ENCODE measurements around the gene CEACAM6.
A peak's percentile ranks its signal among the peaks of the same experiment; 100 is the strongest.

CEACAM6 gene

DNA sequence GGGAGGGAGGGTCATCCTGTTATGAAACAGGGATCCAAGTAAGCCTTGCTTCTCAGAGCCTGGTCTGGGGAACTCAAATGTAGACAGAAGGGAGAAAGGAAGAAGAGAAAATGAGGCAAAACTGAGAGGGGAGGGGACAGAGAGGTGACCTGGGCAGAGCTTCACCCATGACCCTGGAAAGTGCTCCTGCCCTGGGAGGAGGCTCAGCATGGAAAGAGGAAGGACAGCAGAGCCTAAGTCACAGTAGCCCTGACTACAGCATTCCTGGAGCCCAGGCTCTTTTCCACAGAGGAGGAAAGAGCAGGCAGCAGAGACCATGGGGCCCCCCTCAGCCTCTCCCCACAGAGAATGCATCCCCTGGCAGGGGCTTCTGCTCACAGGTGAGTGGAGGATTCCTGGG lies 41.0 kb downstream of the CEACAM6 start, which contains the start of gene CEACAM3:
Gene CEACAM3 (plus strand): TSS at position 226 of the 400 bp plus-strand sequence. CDS start 91 bp downstream, at position 317.
- no peak for DNase-seq

DNA sequence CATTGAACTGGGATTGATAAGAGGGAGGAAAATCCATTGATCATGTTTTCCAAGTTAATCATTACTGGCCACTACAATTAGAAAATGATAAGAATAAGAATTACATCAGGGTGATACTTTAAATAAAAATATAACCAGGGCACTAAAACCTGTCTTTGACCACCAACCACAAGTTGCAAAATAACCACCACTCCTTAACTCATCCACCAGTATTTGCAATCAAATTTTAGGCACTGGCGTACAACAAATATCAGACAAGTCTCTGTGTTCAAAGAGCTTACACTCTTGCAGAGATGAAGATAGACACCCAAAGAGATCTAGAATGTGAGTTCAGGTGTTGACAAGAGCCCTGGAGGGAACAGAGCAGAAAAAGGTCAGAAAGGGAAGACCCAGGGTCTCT lies 41.6 kb downstream of the CEACAM6 start:
- DNase-seq: no peak

DNA sequence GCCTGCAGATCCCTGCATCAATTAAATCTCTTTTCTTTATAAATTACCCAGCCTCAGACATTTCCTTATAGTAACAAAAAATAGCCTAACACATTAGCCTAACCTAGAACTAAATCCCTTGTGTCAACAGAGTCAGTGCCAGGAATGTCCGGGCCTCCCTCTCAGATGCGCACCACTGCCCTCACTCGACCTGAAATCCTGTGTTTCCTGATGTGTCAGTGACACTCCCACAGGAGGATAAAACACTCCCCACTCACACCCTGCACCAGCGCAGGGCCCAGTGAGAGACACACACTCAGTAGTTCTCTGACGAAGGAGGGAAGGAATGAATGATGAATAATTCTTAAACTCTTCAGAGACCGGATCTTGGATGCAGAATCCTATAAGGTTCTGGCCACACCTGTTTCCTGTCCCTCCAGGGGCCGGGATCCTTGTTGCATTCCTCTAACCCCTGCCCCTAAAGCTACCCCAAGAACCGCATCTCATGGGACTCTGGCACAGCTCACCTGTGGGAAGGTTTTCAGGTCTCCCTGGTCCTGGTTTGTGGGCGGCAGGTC lies 44.2 kb downstream of the CEACAM6 start:
- DNase-seq: peak; percentile 11

DNA sequence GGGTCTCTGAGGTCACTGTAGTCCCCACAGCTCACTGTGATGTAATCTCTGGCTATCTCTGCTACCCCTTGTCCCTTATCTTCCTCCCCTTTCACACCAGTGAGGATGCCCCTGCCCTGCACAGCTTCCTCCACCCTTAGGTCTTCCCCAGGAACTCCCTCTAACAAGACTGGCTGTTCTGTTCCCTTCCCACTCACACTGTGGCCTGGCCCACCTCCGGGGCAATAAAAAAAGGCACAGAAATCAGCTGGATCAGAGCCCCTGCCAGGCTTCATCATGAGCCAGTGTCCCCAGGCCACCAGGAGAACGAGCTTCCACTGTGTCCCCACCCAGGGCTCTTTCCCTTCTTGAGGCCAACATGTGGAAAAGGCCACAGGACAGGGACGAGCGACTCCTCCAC lies 45.7 kb downstream of the CEACAM6 start:
- no peak for DNase-seq

DNA sequence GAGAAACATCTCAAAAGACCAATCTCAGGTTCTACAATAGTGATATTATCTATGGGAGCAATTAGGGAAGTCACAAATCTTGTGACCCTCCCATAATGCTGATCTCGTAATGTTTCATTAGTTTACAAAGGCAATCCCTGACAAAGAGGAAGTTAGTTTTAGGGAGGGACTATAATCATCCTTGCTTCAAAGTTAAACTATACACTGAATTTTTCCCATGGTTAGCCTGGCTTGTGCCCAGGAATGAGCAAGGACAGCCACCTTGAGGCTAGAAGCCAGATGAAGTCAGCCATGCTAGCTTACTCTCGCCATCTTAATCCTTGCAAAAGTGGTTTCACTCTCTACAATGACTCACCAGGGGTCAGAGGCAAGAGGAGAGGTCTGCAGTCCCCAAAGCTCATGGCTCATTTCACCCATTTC lies 46.5 kb downstream of the CEACAM6 start:
- DNase-seq: no peak

DNA sequence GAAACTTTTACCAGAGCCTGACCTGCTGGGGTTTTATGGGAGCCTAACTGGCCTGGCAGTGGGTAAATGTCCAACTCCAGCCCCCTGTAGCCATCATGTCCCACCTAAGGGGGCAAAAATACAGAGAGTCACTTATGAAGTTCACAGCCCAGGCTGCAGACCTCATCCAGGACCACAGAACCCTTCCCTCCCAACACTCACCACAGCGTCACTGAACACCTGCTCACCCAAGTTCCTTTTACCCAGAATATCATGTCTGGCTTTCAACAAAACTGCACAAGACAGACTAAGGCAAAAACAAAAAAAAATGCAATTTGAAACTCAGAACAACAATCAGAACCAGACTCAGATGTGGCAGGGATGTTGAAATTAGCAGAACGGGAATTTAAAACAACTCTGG lies 47.4 kb downstream of the CEACAM6 start:
- no peak for DNase-seq

DNA sequence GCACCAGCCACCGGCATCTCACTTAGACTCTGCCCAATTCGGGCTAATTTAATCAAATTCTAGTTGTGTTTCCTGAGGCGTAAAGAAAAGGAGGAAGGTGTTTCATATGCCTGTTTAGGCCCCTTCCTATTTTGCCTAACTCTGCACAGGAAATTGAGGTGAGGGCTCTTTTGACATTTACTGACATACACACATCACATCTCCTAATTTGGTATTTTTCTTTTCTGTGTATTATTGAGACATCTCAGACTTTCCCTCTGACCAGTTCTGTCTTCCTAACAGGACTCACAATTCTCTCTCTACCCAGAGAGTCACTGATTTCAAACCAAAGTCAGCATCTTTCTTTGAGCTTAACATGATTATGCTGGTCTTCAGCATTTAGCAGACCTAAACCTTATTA lies 49.0 kb downstream of the CEACAM6 start:
- DNase-seq: no peak

DNA sequence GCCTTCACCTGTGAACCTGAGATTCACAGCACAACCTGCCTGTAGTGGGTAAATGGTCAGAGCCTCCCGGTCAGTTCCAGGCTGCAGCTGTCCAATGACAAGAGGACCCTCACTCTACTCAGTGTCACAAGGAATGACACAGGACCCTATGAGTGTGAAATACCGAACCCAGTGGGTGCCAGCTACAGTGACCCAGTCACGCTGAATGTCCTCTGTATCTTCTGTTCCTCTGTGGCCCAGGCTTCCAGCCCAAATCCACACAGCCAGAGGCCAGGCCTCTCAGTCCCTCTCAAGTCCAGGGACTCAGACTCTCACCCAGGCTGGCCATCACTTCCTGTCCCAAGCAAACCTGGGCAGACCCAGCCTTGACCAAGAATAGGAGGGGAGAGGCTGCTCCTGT lies 51.8 kb downstream of the CEACAM6 start:
- no peak for DNase-seq

DNA sequence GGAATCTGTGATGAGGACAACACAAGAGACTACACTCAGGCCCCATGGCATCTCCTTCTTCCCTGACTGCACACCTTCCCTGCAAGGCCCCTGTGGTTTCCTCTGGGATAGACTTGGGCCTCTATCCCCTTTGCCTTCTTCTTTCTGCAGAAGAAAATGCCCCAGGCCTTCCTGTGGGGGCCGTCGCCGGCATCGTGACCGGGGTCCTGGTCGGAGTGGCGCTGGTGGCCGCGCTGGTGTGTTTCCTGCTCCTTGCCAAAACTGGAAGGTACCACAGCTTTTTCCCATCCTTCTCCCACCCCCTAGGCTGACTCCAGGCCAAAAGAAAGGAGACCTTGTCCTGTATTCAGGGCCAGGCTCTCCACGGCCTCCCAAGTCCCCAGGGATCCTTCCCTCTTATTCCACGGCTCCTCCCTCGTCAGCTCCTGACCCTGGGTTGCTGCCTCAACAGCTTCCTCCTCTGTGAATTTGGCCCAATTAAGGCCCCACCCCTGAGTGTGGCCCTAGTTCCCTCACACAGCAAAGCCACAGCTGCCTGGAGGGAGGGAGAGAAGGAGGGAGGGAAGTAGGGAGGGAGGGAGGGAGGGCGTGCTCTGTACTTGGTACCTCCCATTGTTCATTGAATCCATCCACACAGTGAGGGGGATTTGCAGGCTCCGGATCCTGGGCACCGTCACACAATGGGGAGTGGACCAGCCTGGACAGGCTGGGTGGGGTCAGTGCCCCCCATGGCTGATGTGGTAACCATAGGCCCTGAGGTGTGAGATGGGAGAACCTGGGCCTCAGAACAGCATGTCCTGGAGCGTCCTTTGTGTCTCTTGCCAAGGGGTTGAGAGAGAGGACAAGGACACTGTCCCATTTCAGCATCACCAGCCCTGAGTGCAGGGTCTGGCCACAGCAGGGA lies 53.6 kb downstream of the CEACAM6 start:
- DNase-seq: no peak

DNA sequence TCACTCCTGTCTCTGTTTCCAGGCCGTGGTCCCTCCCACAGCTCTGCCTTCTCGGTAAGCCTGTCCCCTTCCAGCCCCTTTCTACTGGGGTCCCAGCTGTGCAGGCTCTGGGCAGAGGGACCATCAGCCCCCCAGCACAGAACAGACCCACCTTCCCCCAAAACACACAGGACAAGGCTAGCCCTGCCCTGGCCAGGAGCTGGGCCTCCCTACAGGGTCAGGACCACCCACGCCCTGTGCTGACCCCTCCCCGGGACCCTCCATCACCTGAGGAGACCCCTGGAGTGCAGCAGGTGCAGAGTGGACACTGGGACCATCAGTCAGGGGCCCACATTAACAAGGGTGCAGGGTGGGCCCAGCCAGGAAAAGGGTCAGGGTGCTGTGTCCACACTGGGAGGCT lies 55.0 kb downstream of the CEACAM6 start:
- DNase-seq: no peak

DNA sequence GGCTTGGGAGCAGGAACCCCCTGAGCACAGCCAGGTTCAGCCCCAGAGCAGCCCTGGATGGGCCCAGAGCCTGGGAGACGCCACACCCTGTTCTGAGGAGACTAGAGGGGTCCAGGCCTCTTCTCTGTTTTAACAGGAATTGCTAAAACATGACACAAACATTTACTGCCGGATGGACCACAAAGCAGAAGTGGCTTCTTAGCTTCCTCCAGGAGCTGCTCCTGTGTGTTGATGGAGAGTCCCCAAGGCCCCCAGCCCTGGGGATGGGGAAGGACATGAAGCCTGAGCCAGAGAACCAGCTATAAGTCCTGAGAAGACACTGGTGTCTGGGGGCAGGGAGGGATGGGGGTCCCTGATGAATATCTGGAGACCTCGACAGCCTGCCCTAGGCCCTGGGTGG lies 55.7 kb downstream of the CEACAM6 start:
- DNase-seq: no peak

DNA sequence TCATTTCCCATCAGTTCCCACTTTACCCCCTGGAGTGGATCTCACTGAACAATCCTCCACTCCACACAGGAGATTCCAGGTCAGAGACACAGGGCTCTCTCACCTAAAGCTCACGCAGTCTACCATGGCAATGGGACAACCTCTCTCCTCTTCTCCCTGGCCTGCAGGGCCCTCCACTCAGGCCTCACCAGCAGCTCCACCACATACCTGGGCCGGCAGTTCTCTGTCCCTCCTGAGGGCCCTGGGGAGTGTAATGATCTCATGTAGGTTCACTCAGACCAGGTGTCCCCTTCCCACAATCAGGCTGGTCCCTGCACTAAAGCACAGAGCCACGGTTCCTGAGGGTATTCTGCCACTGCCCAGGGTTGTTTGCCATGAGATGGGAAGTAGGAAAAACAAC lies 56.7 kb downstream of the CEACAM6 start:
- no peak for DNase-seq

DNA sequence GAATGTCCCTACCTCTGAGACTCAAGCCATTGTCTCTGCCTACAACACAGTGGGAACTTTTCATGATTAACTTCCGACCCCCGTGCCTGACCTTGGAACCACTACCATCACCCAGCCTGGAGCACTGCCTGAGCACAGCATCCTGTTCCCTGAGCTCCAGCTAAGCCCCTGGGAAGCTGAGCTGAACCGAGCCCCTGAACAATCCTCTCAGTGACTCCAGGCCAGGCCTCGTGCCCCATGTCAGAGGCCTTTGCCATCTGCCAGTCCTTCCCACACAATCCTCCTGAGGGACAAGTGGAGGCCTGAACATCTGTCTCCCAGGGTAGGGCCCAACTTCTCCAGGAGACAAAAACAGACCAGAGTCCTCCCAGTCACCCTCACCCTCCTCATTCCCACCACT lies 58.6 kb downstream of the CEACAM6 start:
- no peak for DNase-seq

DNA sequence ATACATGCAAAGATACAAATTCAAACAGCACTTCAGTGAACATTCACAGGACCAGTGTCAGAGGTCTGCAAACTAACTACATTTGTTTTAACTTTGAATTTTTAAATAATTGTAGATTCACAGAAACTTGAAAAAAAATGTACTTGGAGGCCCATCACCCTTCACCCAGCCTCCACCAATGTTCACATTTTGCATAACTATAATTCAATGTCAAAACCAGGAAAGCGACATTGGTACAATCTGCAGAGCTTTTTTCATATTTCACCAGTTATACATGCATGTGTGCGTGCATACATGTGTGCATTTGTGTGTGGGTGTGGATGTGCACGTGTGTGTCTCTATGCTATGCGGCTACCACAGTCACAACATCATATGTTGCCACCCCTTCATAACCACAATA lies 60.0 kb downstream of the CEACAM6 start:
- DNase-seq: no peak

DNA sequence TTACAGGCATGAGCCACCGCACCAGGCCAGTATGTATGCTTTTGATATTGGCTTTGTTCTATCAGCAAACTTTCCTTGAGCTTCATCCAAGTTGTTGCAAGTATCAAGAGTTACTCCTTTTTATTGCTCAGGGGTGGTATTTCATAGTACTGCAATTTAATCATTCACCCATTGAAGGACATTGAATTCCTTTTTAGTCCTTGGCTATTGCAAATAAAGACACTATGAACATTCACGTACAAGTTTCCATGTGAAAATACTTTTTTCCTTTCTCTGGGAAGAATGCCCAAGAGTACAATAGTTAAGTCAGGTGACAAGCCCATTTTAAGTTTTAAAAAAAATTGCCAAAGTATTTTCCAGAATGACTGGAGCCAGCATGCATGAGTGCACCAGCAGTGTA lies 61.4 kb downstream of the CEACAM6 start:
- no peak for DNase-seq

DNA sequence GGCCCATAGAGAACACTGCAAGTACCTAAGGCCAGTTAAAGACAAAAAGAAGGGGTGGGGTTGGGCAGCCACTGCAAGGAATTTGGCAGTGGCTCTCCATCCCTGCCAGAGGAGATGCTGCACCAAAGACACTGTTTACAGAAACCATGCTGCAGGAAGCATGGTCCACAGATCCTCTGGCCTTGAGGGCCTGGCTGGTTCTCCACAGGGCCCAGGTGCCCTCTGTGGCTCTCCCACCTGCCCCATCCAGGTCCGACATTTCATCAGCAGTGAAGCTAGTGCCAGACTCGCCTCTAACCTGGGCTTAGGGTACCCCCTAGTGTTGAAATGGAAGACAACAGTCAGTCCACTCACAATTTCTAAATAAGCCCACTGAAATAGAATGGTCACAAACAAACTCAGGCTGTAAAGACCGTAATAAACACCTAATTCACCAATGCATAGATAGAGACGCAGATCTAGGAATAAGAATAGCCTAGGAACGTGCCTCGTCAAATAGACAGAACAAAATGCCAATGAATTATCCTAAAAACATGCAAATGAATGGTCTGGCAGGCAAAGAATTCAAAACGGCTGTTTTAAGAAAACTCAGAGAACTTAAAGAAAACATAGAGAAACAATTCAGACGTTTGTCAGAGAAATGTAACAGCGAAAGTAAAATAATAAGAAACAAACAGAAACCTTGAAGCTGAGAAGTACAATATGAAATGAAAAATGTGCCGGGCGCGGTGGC lies 65.8 kb downstream of the CEACAM6 start:
- DNase-seq: peak; percentile 12

All from right kidney (tissue), 1 donor.